GM21576 (cell line): ENCODE data around the gene TNNI2.

ENCODE experiments used
- ATAC-seq: cut with Tn5 transposase; IDR thresholded peaks from one replicate; pipeline ENCODE4 v1.9.1; 2021; ENCODE audit warnings: mild to moderate bottlenecking, moderate library complexity; ENCODE audit not compliant: unreplicated experiment

Gene TNNI2

DNA sequence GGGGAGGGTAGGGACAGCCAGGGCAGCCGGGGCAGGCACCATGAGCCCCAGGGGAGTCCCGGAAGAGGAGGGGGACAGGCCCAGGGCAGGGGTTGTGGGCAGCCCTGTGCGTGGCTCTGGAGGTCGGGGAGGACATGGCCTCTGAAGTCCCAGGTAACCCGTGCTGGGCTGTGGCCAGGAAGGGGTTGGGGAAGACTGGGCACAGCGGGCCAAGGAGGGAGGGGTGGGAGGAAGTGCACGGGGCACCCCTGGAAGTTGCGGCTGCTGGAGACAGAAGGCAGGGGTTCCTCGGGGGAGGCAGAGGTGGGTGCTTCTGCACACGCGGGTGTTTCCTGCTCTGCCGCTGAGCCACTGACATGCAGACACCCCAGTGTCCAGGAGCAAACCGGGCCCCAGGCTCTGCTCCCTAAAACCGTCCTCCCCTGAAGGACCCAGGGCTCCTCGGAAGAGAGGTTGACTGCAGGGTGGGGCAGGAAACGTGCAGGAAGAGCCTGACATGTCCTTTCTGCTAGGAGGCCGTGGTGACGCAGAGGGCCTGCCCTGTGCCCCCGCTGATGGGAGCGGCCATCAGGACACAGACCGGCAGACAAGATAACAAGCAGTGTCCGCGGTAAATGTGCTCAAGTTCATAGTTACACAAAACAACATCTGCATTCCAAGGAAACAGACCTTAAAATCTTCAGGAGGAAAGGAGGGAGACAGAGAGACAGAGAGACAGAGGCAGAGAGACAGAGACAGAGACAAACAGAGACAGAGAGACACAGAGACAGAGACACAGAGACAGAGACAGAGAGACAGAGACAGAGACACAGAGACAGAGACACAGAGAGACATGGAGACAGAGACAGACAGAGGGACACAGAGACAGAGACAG lies 5.7 kb downstream of the TNNI2 start:
- no peak for ATAC-seq

DNA sequence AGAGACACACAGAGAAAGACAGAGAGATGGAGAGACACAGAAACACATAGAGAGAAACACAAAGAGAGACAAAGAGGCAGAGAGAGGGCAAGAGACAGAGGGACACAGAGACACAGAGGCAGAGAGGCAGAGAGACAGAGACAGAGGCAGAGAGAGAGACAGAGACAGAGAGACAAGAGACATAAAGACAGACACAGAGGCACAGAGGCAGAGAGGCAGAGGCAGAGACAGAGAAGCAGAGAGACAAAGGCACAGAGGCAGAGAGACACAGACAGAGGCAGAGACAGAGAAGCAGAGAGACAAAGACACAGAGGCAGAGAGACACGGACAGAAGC lies 6.3 kb downstream of the TNNI2 start:
- ATAC-seq: no peak

DNA sequence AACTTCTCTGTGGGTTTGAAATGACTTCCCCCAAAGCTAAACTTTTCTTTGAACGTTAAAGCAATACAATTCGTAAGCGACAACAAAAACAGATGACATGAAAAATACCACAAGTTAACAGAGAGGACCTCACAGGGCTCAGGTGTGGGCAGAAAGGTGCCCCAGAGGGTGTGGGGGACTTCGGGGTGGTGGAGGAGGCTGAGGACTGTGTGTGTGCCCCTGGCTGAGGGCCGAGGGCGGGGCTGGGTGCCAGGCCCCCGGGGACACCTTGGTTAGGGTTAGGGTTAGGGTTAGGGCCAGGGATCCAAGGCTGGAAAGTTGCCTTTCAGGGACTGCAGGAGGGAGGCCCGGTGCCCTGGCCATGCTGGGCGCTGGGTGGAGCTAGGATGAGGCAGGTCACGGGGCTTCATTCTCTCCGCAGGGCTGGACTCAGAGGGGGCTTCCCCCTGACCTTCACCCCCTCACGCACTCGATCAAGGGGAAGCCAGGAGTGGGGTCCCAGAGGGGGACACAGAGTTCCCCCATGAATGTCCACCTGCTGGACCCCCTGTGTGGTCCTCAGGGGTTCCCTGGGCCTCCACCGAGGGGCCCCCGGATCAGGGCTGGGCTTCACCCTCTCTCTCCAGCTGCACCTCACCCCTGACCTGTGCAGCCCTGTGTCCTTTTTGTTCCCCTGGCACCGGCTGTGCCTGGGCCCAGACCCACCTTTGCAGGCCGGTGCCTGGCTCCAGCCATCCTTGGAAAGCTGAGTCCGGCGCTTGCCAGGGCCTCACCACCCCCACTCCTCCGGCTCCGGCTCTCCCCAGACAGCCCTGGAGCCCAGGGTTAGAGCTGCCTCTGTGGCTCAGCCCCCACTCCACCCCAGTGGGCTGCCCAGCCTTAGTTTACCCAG lies 7.0 kb downstream of the TNNI2 start:
- no peak for ATAC-seq

GRCh38 chr11:1846453-1846932 lies 7.7 kb downstream of the TNNI2 start:
- ATAC-seq: no peak

GRCh38 chr11:1847006-1847735 lies 8.4 kb downstream of the TNNI2 start:
- no peak for ATAC-seq

- ATAC-seq: no peak
These were observed 9.3 kb downstream of the TNNI2 start for GRCh38 chr11:1847926-1848639.

DNA sequence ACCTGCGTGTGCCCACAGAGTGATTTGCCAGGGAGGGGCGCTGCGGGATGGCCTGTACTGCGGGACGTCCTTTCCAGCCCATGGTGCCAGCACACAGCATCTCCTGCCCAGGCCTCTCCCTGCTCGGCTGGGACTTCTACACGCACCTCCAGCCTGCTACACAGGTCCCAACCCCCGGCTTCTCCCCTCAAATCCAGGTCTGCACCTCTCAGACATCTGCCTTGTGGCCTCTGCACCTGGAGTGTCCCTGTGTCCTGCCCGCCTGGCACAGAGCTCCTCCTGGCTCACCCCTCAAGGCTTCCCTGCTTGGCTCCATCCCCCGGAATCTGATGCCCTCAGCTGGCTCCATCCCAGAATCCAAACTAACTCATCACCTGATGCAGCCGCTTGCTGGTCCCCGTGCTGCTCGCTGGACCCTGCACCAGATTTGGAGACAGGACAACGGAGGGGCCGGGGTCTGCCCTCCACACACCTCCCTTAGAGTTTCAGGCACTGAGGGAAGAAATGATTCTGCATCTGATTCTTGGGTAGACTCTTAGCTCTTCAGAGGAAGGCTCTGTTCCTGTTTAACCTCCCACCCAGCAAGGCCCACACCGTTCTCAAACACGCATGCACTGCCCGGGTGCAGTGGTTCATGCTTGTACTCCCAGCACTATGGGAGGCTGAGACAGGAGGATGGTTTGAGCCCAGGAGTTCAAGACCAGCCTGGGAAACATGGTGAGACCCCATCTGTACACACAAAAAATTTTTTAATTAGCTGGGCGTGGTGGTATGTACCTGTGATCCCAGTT lies 10.1 kb downstream of the TNNI2 start:
- no peak for ATAC-seq

DNA sequence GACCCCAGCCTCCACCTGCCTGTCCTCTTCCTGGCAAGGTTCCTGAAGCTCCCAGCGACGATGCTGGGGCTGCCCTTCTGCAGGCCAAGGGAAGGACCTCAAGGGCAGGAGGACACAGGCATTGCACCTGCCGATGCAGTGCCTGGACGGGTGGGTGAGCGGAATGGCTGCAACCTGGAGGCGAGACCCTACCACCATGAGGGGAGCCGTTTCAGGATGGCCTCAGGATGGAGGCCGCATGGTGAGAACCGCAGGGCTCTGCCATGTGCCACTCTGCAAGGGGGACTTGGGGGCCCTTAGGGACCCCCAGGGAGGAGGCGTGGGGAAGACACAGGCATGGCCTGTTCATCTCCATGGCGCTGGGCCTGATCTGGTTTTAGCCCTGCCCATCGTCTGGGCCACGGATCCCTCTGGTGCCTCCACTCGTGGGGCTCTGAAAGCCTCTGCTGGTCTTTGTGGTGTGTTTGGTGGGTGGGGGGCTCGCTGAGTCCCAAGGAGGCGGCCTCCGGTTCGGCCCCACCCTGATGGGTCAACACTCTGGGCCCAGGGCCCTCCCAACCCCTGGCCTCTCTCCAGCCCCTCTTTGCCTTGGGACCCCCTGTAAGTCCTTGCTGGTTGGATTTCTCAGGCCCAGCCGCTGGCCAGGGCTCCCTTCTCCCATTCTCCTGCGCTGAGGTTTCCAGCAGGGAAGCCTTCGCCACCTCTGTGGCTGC lies 12.8 kb downstream of the TNNI2 start:
- ATAC-seq: no peak

DNA sequence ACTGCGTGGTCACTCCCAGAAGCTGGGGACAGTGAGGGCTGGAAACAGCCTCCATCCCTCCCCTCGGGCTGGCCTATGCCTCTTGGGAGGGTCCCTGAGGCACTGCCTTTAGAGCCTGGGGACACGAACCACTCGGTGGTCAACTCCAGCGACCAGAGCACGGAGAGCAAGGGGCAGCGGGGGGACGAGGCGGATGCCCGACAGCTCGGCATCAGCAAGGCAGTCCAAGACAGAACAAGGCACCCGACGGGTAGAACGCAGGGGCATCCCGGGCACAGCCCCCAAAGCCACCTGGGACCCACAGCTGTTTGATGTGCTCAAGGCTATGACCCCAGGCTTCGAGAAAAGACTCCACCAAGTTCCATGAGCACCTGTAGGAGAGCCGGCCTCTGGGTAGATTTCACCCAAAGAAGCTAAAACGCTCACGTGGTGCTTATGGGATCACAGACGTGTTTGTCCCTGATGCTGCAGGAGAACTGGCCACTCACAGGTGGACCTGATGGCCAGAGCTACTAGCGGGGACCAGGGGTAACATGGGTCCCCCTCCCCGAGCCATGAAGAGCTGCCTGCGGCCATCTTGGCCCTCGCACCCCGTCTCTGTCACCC lies 13.6 kb downstream of the TNNI2 start:
- ATAC-seq: peak; percentile 0

- ATAC-seq: peak; percentile 41
These were observed 14.1 kb downstream of the TNNI2 start, which contains the start of gene LSP1 for GRCh38 chr11:1852877-1853276. Gene LSP1, plus strand, starts transcription at chr11:1853084. Its CDS starts 61 bp downstream, at chr11:1853145.

DNA sequence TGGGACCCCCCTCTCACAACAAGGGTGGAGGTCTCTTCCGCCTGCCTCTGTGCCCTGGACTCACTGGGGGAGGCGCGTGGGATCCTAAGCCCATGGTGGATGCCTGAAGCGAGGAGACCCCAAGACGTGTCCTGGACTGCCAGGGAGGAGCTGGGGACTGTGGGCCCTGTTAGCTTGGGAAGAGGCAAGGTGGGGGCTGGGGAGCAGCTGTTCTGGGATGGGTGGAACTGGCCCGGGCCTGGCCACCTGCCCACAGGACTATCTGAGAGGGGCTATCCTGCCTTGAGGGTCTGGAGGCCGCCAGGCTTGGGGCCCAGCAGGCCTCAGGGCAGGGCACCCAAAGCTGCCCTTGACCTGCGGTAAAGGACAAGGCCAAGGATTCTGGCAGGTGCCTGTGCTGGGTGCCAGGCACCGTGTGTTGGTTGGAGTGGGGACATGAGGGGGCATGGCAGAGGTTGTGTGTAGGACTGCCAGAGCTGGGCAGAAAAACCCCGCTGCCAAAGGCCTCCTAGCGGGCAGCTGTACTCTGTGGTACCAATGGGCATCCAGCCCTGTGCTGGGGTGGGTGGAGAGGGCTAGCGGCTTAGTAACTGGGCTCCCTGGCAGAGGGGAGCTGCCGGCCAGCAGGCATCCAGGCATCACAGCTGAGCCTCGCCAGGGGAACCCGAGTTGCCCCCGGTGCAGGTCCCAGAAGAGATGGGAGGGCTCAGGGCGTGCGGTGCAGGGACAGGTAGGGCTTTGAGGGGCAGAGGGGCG lies 14.8 kb downstream of the TNNI2 start:
- ATAC-seq: no peak

- peak; percentile 24 for ATAC-seq
These were observed 15.6 kb downstream of the TNNI2 start for GRCh38 chr11:1854132-1854948.

GRCh38 chr11:1854949-1855885 lies 16.4 kb downstream of the TNNI2 start:
- ATAC-seq: peak; percentile 34

- no peak for ATAC-seq
These were observed 17.1 kb downstream of the TNNI2 start for GRCh38 chr11:1855886-1856265.

GRCh38 chr11:1856306-1857005 lies 17.7 kb downstream of the TNNI2 start:
- ATAC-seq: no peak
